H9 (cell line): Measurements from ENCODE around the gene NUDT14. TPM values are rescaled to one million over a fixed set of nuclear protein-coding genes. Genes with fewer than 3 reads are reported as not detected.

ENCODE experiments used
- DNase-seq: peaks from one replicate; pipeline ENCODE4 v3.0.0-alpha.2; 2017
- H2AFZ ChIP-seq: one replicate; pipeline ENCODE4 v1.6.1; 2013; ENCODE audit warnings: mild to moderate bottlenecking, low read length, control low read depth, moderate library complexity
- H2AK5ac ChIP-seq: 2 replicates; pipeline ENCODE4 v1.6.1; 2013; ENCODE audit warnings: low read length, control low read depth, mixed read lengths; ENCODE audit not compliant: insufficient read length
- H2BK120ac ChIP-seq: one replicate; pipeline ENCODE4 v1.6.1; 2013; ENCODE audit warnings: low read depth, mild to moderate bottlenecking, low read length, control low read depth, inconsistent platforms; ENCODE audit not compliant: poor library complexity, severe bottlenecking
- H2BK12ac ChIP-seq: 2 replicates; pipeline ENCODE4 v1.6.1; 2013; ENCODE audit warnings: low read length, control low read depth, mixed read lengths, low read depth; ENCODE audit not compliant: insufficient read length
- H2BK15ac ChIP-seq: 2 replicates; pipeline ENCODE4 v1.6.1; 2013; ENCODE audit warnings: low read depth, low read length, control low read depth
- H2BK20ac ChIP-seq: one replicate; pipeline ENCODE4 v1.6.1; 2013; ENCODE audit warnings: low read depth, mild to moderate bottlenecking, low read length, control low read depth, inconsistent platforms; ENCODE audit not compliant: poor library complexity, severe bottlenecking
- H2BK5ac ChIP-seq: 2 replicates; pipeline ENCODE4 v1.6.1; 2013; ENCODE audit warnings: low read length, control low read depth, mixed read lengths; ENCODE audit not compliant: insufficient read length
- H3K14ac ChIP-seq: 2 replicates; pipeline ENCODE4 v1.6.1; 2013; ENCODE audit warnings: low read length, control low read depth; ENCODE audit not compliant: insufficient read depth
- H3K18ac ChIP-seq: 2 replicates; pipeline ENCODE4 v1.6.1; 2013; ENCODE audit warnings: low read depth, mild to moderate bottlenecking, mixed read lengths, low read length, control low read depth; ENCODE audit not compliant: insufficient read length
- H3K23ac ChIP-seq: 2 replicates; pipeline ENCODE4 v1.6.1; 2013; ENCODE audit warnings: low read length, control low read depth, mixed read lengths, low read depth; ENCODE audit not compliant: insufficient read length
- H3K23me2 ChIP-seq: 2 replicates; pipeline ENCODE4 v1.6.1; 2013; ENCODE audit warnings: low read depth, mild to moderate bottlenecking, mixed read lengths, low read length, control low read depth; ENCODE audit not compliant: insufficient read length, poor library complexity, severe bottlenecking
- H3K27ac ChIP-seq: 2 replicates; pipeline ENCODE4 v1.5.1; 2013; ENCODE audit warnings: low read length, control low read depth, mixed read lengths, low read depth; ENCODE audit not compliant: insufficient read length
- H3K27me3 ChIP-seq: 2 replicates; pipeline ENCODE4 v1.6.1; 2013; ENCODE audit warnings: low read length, control low read depth, inconsistent platforms; ENCODE audit not compliant: insufficient read depth
- H3K4ac ChIP-seq: 2 replicates; pipeline ENCODE4 v1.6.1; 2013; ENCODE audit warnings: low read depth, mild to moderate bottlenecking, control low read depth, inconsistent platforms, low read length, moderate library complexity
- H3K4me1 ChIP-seq: 2 replicates; pipeline ENCODE4 v1.6.1; 2013; ENCODE audit warnings: low read length, control low read depth, inconsistent platforms; ENCODE audit not compliant: insufficient read depth
- H3K4me2 ChIP-seq: 2 replicates; pipeline ENCODE4 v1.6.1; 2013; ENCODE audit warnings: low read length, control low read depth, mixed read lengths; ENCODE audit not compliant: insufficient read length, insufficient read depth
- H3K56ac ChIP-seq: 2 replicates; pipeline ENCODE4 v1.6.1; 2013; ENCODE audit warnings: low read depth, mild to moderate bottlenecking, mixed read lengths, low read length, control low read depth; ENCODE audit not compliant: insufficient read length
- H3K79me1 ChIP-seq: 2 replicates; pipeline ENCODE4 v1.6.1; 2013; ENCODE audit warnings: low read depth, mild to moderate bottlenecking, moderate library complexity, low read length, control low read depth, inconsistent platforms; ENCODE audit not compliant: insufficient read depth, poor library complexity, severe bottlenecking
- H3K79me2 ChIP-seq: 2 replicates; pipeline ENCODE4 v1.6.1; 2013; ENCODE audit warnings: low read length, control low read depth, inconsistent platforms; ENCODE audit not compliant: insufficient read depth
- H3K9ac ChIP-seq: 2 replicates; pipeline ENCODE4 v1.6.1; 2013; ENCODE audit warnings: low read length, control low read depth, mixed read lengths; ENCODE audit not compliant: insufficient read length; ENCODE audit errors: extremely low read depth
- H3K9me3 ChIP-seq: one replicate; pipeline ENCODE4 v1.6.1; 2013; ENCODE audit warnings: low read depth, low read length, inconsistent platforms; ENCODE audit not compliant: control insufficient read depth
- H3T11ph ChIP-seq: one replicate; pipeline ENCODE4 v1.6.1; 2013; ENCODE audit warnings: mild to moderate bottlenecking, low read length, control low read depth, inconsistent platforms
- H4K20me1 ChIP-seq: one replicate; pipeline ENCODE4 v1.6.1; 2013; ENCODE audit not compliant: control insufficient read depth, insufficient read length, insufficient read depth
- H4K5ac ChIP-seq: 2 replicates; pipeline ENCODE4 v1.6.1; 2013; ENCODE audit warnings: low read depth, mild to moderate bottlenecking, mixed read lengths, low read length, control low read depth; ENCODE audit not compliant: insufficient read length
- H4K8ac ChIP-seq: replicated peaks from 2 replicates; pipeline ENCODE4 v1.6.1; 2013; ENCODE audit warnings: low read length, control low read depth, mixed read lengths, low read depth; ENCODE audit not compliant: insufficient read length
- H4K91ac ChIP-seq: 2 replicates; pipeline ENCODE4 v1.6.1; 2013; ENCODE audit warnings: low read depth, mild to moderate bottlenecking, moderate library complexity, mixed read lengths, low read length, control low read depth; ENCODE audit not compliant: insufficient read length
- H3K27ac Mint-ChIP-seq, 3 experiments: 2 replicates in 2 of 3; 3 replicates in 1 of 3; pipeline ENCODE4 v1.8.0; 2020 to 2021; ENCODE audit warnings: mixed read lengths in 3 of 3, mild to moderate bottlenecking in 1 of 3, moderate library complexity in 1 of 3
- H3K27me3 Mint-ChIP-seq: 2 replicates; pipeline ENCODE4 v1.8.0; 2021; ENCODE audit warnings: low read depth, mild to moderate bottlenecking, moderate library complexity, mixed read lengths
- H3K36me3 Mint-ChIP-seq, 3 experiments: 2 replicates in 2 of 3; 3 replicates in 1 of 3; pipeline ENCODE4 v1.8.0; 2020 to 2021; ENCODE audit warnings: low read depth in 3 of 3, mixed read lengths in 3 of 3; ENCODE audit not compliant: insufficient read depth in 1 of 3
- H3K4me1 Mint-ChIP-seq, 2 experiments: 2 replicates each; pipeline ENCODE4 v1.8.0; 2020; ENCODE audit warnings: mixed read lengths in 2 of 2
- H3K4me3 Mint-ChIP-seq, 2 experiments: 2 replicates in 1 of 2; 3 replicates in 1 of 2; pipeline ENCODE4 v1.8.0; 2020 to 2021; ENCODE audit warnings: mild to moderate bottlenecking in 2 of 2, mixed read lengths in 2 of 2, moderate library complexity in 1 of 2
- H3K9me3 Mint-ChIP-seq, 2 experiments: 2 replicates in 1 of 2; 3 replicates in 1 of 2; pipeline ENCODE4 v1.8.0; 2020; ENCODE audit warnings: mild to moderate bottlenecking in 2 of 2, mixed read lengths in 2 of 2, moderate library complexity in 1 of 2
- CTCF ChIP-seq: fragments of 200-600 bp; sonication (generic); conservative IDR thresholded peaks from 3 replicates; pipeline ENCODE4 v1.8.0; 2021; ENCODE audit warnings: antibody characterized with exemption, mild to moderate bottlenecking
- WGBS: extraction: QIAGEN DNeasy Blood & Tissue Kit; methylation state at CpG from one replicate; pipeline ENCODE4 v1.1.7; 2013; ENCODE audit warnings: missing lambda C conversion rate, low lambda C conversion rate, mixed read lengths; ENCODE audit not compliant: insufficient read length; ENCODE audit errors: extremely low coverage; 5-methylcytosine and 5-hydroxymethylcytosine counted together
- total RNA-seq: library from RNA; stranded (reverse); gene quantifications from 2 replicates; pipeline ENCODE4 v1.2.1, GENCODE V29; 2021

NUDT14 gene
- total RNA-seq, 1 experiment from 2014 or later, result 41.1 TPM

DNA sequence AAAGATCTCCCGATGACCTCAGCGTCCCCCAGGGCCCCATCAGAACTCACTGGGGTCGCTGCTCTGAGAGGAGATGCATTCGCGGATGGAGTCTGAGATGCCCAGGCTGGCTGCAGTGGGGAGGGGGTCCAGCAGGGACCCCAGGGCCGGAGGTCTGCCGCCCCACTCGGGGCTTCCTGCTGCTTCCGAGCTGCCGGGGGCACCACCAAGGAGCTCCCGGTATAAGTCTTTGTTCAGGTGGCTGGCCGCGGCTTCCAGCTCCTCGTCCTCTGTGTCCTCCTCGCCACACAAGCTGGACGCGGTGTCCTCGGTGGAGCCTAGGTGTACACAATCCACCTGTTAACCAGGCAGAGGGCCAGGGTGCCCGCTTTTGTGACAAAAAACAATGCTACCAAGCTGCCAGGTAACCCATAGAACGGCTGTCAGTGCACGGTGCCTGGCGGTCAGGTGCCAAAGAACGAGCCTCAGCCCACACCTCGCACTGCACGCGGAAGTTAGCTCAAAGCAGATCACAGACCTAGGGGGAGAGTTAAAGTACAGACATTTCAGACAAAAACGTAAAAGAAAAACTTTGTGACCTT lies 40.6 kb upstream of the NUDT14 start:
- Mint-ChIP-seq H3K9me3 (no peaks in the 10 kb centered on the region), H3K27ac (peak overlapping the region in 1 of 3 experiments; percentile 10; a peak in 1 of 7 replicates), H3K4me1 (no peaks in the 10 kb centered on the region), H3K4me3 (no peak overlapping the region), H3K36me3 (peaks cover 5 to 43% (median 31%) of the 10 kb centered on the region in 3 experiments; a peak in 6 of 7 replicates), H3K27me3 (no peaks in the 10 kb centered on the region)
- H3K79me1 ChIP-seq, result no peaks in the 10 kb centered on the region
- H4K5ac ChIP-seq, result no peak overlapping the region
- no peak overlapping the region for H3K23ac ChIP-seq
- no peaks in the 10 kb centered on the region for H4K20me1 ChIP-seq
- no peak overlapping the region for H3K9ac ChIP-seq
- no peaks in the 10 kb centered on the region for H3K23me2 ChIP-seq
- no peak overlapping the region for H2AFZ ChIP-seq
- H3K4me1 ChIP-seq, result no peaks in the 10 kb centered on the region
- no peaks in the 10 kb centered on the region for H3K79me2 ChIP-seq
- no peak overlapping the region for H2BK12ac ChIP-seq
- H3K18ac ChIP-seq, result no peak overlapping the region
- no peak overlapping the region for H3K14ac ChIP-seq
- H4K8ac ChIP-seq, result no peak overlapping the region
- H3T11ph ChIP-seq, result no peak overlapping the region
- no peaks in the 10 kb centered on the region for H3K27me3 ChIP-seq
- TF ChIP-seq CTCF, result no peak
- H2AK5ac ChIP-seq, result no peak overlapping the region
- no peak for DNase-seq
- WGBS, result no CpG with 5 or more reads among the region's 27 CpGs
- no peak overlapping the region for H3K27ac ChIP-seq
- H3K56ac ChIP-seq, result no peak overlapping the region
- H2BK20ac ChIP-seq, result no peak overlapping the region
- no peak overlapping the region for H2BK5ac ChIP-seq
- H2BK15ac ChIP-seq, result no peak overlapping the region
- H2BK120ac ChIP-seq, result no peak overlapping the region
- H3K9me3 ChIP-seq, result no peaks in the 10 kb centered on the region
- H4K91ac ChIP-seq, result no peak overlapping the region
- no peak overlapping the region for H3K4me2 ChIP-seq
- H3K4ac ChIP-seq, result no peak overlapping the region
